SU-DHL-6 (cell line): ENCODE measurements around the gene PMFBP1.

Source experiments
- EZH2phosphoT487 ChIP-seq: fragments of 200-600 bp; sonication (generic), shearing (Covaris generic); conservative IDR thresholded peaks from 2 replicates; pipeline ENCODE4 v1.6.1; 2018; ENCODE audit warnings: mild to moderate bottlenecking, antibody characterized with exemption, low read length, moderate library complexity, mixed read lengths
- TF ChIP-seq, protein P1 (sequence below): fragments of 200-600 bp; sonication (generic); IDR thresholded peaks from one replicate; pipeline ENCODE4 v1.5.1; 2017; ENCODE audit warnings: antibody characterized with exemption, mild to moderate bottlenecking, low read length, moderate library complexity; ENCODE audit not compliant: insufficient read depth, poor library complexity, severe bottlenecking

DNA sequence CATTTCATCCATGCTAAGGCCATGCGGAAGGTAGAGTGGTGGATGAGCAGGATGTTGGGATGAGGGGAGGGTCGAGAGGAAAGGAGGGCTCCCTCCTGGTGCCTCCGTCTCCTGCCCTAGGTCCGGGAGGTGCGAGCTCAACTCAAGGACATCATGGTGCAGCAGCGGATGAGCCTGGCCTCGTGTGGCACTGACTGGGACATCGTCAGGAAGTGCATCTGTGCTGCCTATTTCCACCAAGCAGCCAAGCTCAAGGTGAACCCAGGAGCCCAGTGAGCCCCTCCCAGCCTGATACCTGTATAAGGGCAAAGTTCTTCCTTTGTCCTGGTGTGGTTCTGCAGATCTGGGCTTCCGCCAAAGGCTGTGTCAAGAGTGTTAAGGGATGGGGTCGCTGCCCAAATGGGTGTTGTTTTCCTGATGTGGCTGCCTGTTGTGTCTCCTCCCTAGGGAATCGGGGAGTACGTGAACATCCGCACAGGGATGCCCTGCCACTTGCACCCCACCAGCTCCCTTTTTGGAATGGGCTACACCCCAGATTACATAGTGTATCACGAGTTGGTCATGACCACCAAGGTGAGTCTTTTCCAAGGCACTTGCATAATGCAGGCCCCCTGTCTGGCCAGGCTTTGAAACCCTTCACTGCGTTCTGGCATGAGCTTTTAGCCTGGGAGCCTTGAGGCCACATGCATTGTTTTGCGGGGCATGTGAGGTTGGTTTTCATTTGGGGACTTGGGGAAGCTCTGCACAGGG, 63.4 kb downstream of the PMFBP1 start:
- TF ChIP-seq, protein P1, sequence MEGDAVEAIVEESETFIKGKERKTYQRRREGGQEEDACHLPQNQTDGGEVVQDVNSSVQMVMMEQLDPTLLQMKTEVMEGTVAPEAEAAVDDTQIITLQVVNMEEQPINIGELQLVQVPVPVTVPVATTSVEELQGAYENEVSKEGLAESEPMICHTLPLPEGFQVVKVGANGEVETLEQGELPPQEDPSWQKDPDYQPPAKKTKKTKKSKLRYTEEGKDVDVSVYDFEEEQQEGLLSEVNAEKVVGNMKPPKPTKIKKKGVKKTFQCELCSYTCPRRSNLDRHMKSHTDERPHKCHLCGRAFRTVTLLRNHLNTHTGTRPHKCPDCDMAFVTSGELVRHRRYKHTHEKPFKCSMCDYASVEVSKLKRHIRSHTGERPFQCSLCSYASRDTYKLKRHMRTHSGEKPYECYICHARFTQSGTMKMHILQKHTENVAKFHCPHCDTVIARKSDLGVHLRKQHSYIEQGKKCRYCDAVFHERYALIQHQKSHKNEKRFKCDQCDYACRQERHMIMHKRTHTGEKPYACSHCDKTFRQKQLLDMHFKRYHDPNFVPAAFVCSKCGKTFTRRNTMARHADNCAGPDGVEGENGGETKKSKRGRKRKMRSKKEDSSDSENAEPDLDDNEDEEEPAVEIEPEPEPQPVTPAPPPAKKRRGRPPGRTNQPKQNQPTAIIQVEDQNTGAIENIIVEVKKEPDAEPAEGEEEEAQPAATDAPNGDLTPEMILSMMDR = no peak
- TF ChIP-seq EZH2phosphoT487 = no peak
